GM10248 (cell line): ENCODE data around the gene BACE2.

Experiments used
- CTCF ChIA-PET: fragments of 300-600 bp; sonication (Branson Sonifier 250); formaldehyde crosslinking; extraction: SDS; loops from one replicate; lab custom pipeline; 2021; ENCODE audit warnings: antibody characterized with exemption; lab: Yijun Ruan, JAX
- POLR2A ChIA-PET: fragments of 350-650 bp; sonication (Branson Sonifier 250); formaldehyde crosslinking; extraction: SDS; loops from one replicate; lab custom pipeline; 2020; ENCODE audit warnings: antibody characterized with exemption; lab: Yijun Ruan, JAX
- DNase-seq: peaks from one replicate; pipeline ENCODE4 v3.0.0; 2012; ENCODE audit errors: extremely low spot score
- TF ChIP-seq, protein P1 (sequence below): IDR thresholded peaks from 2 replicates; pipeline ENCODE4 v1.5.1; 2012; ENCODE audit warnings: mild to moderate bottlenecking, low read depth; ENCODE audit errors: extremely low read depth, missing control alignments, control extremely low read depth

The BACE2 gene

DNA sequence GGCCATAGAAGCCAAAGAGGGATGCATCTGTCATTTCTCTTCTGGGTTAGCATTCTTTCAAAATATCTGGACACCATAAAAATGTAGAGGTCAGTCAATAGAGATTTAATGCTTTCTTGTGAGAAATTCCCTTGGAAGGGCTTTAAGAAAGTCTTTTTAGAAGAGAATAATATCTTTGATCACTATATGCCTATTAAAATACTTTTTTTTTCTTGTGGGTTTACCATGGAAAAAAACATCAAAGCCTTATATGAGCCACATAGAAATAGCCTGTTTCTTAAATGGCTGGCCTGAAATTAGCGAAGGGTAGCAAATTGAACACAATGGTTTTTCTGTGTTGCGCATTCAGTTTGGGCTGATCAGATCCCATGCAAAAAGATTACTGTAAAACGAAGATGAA lies 36.8 kb downstream of the BACE2 start:
- POLR2A ChIA-PET: no interaction called here
- TF ChIP-seq, protein P1, sequence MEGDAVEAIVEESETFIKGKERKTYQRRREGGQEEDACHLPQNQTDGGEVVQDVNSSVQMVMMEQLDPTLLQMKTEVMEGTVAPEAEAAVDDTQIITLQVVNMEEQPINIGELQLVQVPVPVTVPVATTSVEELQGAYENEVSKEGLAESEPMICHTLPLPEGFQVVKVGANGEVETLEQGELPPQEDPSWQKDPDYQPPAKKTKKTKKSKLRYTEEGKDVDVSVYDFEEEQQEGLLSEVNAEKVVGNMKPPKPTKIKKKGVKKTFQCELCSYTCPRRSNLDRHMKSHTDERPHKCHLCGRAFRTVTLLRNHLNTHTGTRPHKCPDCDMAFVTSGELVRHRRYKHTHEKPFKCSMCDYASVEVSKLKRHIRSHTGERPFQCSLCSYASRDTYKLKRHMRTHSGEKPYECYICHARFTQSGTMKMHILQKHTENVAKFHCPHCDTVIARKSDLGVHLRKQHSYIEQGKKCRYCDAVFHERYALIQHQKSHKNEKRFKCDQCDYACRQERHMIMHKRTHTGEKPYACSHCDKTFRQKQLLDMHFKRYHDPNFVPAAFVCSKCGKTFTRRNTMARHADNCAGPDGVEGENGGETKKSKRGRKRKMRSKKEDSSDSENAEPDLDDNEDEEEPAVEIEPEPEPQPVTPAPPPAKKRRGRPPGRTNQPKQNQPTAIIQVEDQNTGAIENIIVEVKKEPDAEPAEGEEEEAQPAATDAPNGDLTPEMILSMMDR: no peak
- CTCF ChIA-PET: no interaction called here
- DNase-seq: no peak

DNA sequence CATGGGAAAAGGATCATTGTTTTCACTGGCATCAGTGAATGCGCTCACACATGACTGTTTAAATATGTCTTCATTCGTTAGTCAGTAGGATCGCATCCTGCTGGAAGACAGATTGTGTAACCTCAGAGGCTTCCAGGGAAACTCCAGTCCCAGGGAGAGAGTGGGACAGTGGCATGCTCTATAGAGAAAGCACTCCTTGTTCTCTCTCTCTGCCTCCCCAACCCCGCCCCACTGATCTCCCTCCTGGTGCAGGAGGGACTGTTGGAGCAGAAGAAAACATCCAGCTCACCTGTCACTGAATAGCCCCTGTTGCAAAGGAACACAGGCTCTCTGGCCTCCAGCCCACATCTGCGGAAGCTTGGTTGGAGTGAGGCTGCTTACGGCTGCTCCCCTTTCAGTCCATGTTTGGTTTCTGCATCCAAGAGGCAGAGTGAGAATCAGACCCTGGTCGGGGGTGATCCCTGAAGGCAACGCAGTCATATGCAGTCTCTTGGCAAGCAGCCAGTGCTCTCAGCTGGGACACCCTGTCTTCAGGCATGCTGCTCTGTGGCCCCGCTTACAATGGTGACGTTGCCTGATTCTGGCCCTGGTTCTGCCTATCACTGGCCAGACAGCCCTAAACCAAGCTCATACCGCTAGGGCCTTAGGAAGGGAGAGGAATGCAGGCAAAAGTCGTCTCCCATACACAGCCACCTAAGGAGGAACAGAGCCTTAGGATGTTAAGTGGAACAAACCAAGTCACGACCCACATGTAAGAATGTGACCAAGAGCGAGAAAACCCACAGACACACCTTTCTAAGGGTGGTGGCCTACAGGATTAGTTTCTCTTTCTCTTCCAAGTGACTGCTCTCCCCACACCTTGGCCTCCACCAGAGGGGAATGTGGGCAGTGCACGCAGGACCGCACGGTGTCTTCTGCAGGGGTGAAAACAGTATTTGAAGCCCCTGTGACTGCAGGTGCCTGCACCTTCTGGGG lies 39.7 kb downstream of the BACE2 start:
- POLR2A ChIA-PET: no interaction called here
- CTCF ChIA-PET: no interaction called here
- no peak for DNase-seq
- TF ChIP-seq, protein P1: no peak

DNA sequence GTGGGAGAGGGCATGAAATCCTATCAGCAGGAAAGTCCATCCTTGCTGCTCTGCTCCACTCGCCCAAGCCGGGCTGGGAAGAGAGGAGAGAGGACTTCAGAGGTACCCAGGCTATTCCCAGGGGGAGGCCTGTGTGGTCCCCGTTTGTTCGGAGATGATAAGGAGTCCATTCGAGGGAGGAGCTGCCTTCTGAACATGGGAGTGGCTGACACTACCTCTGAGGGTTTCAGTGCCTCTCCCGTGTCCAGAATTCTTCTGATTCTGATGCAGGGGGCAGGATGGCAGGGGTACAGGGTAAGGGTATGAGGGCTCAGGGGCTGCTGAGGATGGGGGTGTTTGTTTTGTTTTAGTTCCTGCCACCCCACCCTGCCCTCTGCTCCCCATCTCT lies 40.4 kb downstream of the BACE2 start:
- DNase-seq: no peak
- POLR2A ChIA-PET: no interaction called here
- TF ChIP-seq, protein P1: no peak
- CTCF ChIA-PET: no interaction called here

DNA sequence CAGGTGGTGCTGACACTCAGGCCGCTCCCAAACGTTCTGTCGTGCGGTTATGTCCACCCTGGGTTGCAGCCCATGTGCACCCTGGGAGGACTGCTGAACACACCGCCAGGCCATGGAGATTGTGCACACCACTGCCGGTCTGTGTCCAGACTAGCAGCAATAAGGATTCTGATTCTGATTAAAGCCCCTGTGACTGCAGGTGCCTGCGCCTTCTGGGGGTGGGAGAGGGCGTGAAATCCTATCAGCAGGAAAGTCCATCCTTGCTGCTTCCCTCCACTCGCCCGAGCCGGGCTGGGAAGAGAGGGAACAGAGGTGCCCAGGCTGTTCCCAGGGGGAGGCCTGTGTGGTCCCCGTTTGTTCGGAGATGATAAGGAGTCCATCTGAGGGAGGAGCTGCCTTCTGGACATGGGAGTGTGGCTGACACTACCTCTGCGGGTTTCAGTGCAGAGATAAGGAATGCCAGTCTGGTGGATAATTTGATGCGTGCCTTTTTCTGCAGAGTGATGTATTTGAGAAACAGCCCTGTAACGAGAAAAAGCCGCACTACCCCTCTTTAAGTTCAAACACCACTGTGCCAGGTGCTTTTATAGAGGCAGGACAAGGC lies 41.2 kb downstream of the BACE2 start:
- ChIA-PET CTCF (no interaction called here), POLR2A (no interaction called here)
- DNase-seq: no peak
- TF ChIP-seq, protein P1: no peak

DNA sequence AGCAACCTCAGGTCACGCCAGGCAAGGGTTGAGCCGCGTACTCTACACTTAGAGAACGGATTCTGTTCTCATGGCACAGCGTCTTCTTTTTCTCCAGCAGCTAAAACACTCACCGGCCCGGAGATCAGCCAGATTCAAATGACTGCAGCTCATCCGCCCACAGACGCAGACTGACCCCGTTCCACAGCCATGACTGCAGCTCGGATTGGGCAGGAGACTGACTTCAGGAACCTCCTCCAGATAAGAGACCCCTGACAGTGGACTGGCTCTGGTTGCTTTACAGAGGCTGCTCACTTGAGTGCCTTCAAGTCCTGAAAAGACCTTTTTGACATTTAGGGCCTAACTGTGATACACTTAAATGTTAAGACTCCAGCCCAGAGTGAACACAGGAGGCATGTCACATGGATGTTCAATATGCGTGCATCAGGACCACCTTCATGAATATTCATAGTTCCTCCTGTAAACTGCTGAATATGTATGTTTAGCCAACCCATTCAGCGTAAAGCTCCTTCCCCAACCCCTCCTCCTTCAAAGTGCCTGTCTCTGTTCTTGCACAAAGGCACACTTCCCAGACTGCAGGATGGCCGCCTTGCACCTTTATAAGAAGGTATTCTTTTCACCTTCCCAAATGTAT lies 42.6 kb downstream of the BACE2 start:
- no peak for DNase-seq
- POLR2A ChIA-PET: no interaction called here
- TF ChIP-seq, protein P1: no peak
- CTCF ChIA-PET: no interaction called here

DNA sequence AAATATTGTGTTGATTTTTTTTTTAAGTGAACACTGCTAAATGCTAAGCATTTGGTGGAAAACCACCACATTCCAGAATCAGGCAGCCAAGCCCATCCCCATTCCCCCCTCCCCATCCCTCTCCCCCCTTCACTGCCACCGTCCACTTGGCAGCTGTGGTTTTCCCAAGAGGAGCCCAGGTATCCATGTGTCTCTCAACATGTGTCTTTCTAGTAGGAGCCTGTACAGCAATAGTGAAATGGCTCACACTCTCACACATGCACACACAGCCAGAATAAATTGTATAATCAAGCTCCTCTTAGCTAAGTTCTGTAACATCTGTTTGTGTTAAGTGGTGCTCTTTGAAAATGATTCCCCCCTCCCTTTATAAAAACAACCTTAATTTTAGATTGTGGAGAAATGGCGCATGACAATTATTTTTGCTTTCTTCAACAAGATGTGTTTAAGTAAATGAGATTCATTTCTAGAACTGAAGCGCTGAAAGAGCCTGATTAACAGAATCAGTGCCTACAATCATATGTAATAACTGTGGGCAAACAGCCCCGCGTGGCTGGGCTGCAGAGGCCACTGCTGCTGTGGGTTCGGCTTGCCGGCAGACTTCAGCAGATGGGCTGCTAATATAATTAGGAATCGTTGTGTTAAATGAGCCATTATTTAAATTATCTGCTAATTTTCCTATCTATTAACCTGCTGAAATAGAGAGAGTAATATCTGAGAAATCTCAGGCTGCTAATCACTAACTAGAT lies 43.3 kb downstream of the BACE2 start:
- CTCF ChIA-PET: no interaction called here
- TF ChIP-seq, protein P1: no peak
- no peak for DNase-seq
- POLR2A ChIA-PET: no interaction called here
